Activated CD8-positive, alpha-beta memory T cell treated with anti-CD3 and anti-CD28 coated beads, Interleukin-2, amount 50 U/mL, for 24 hours (primary cell): ENCODE data around the gene ZNF784.
A peak's percentile ranks its signal among the peaks of the same experiment; 100 is the strongest.

Experiments used
- DNase-seq: peaks from one replicate; pipeline ENCODE4 v3.0.0-alpha.2; 2020; ENCODE audit errors: extremely low read depth

ZNF784 gene

GRCh38 chr19:55620410-55621204, 3.8 kb downstream of the ZNF784 start:
- DNase-seq, result no peak

- no peak for DNase-seq
Observed at GRCh38 chr19:55619286-55619685, 5.1 kb downstream of the ZNF784 start.

- no peak for DNase-seq
Observed at GRCh38 chr19:55618426-55618825, 5.9 kb downstream of the ZNF784 start.

GRCh38 chr19:55617426-55617825, 6.9 kb downstream of the ZNF784 start:
- DNase-seq, result no peak

- DNase-seq, result no peak
Observed at GRCh38 chr19:55616395-55616875, 7.9 kb downstream of the ZNF784 start.

- DNase-seq, result no peak
Observed at GRCh38 chr19:55615543-55616394, 8.6 kb downstream of the ZNF784 start.

- no peak for DNase-seq
Observed at GRCh38 chr19:55614711-55615542, 9.4 kb downstream of the ZNF784 start.

- DNase-seq, result no peak
Observed at GRCh38 chr19:55613930-55614710, 10.2 kb downstream of the ZNF784 start.

- DNase-seq, result no peak
Observed at GRCh38 chr19:55613396-55613795, 11.0 kb downstream of the ZNF784 start.

- DNase-seq, result no peak
Observed at GRCh38 chr19:55611983-55612645, 12.3 kb downstream of the ZNF784 start.

- DNase-seq, result no peak
Observed at GRCh38 chr19:55611300-55611982, 12.9 kb downstream of the ZNF784 start.

- no peak for DNase-seq
Observed at GRCh38 chr19:55609326-55609725, 15.0 kb downstream of the ZNF784 start.

- DNase-seq, result no peak
Observed at GRCh38 chr19:55606817-55607216, 17.5 kb downstream of the ZNF784 start.

GRCh38 chr19:55606471-55606787, 17.9 kb downstream of the ZNF784 start:
- DNase-seq, result no peak

- DNase-seq, result no peak
Observed at GRCh38 chr19:55605637-55606470, 18.5 kb downstream of the ZNF784 start, which contains the start of gene ZNF865. Gene ZNF865 (plus strand): TSS chr19:55605647. CDS start chr19:55613619, 7,972 bp downstream.

GRCh38 chr19:55605207-55605636, 19.1 kb downstream of the ZNF784 start:
- DNase-seq, result peak; percentile 97

GRCh38 chr19:55603581-55604292, 20.6 kb downstream of the ZNF784 start:
- DNase-seq, result no peak

- DNase-seq, result no peak
Observed at GRCh38 chr19:55603115-55603514, 21.3 kb downstream of the ZNF784 start.
